HG02840 (cell line): ENCODE measurements around the gene GRB2.
"Not testable (repeated sequence)": the region's sequence is repeated elsewhere in the genome, so short reads cannot be mapped to it uniquely, and the experiment has no call there.

Experiments used
- ATAC-seq: cut with Tn5 transposase; IDR thresholded peaks from one replicate; pipeline ENCODE4 v1.9.1; 2021; ENCODE audit warnings: mild to moderate bottlenecking, moderate library complexity, moderate number of reproducible peaks; ENCODE audit not compliant: unreplicated experiment, low FRiP score

Gene GRB2

GRCh38 chr17:75390982-75391381, 14.5 kb downstream of the GRB2 start:
- ATAC-seq = no peak

GRCh38 chr17:75388476-75389030, 16.9 kb downstream of the GRB2 start:
- no peak for ATAC-seq

GRCh38 chr17:75387771-75388170, 17.7 kb downstream of the GRB2 start:
- ATAC-seq = no peak

- no peak for ATAC-seq
Observed at GRCh38 chr17:75386430-75386829, 19.0 kb downstream of the GRB2 start.

GRCh38 chr17:75384751-75385150, 20.7 kb downstream of the GRB2 start:
- ATAC-seq = no peak

GRCh38 chr17:75383842-75384195, 21.7 kb downstream of the GRB2 start:
- ATAC-seq = no peak

GRCh38 chr17:75380750-75381149, 24.7 kb downstream of the GRB2 start:
- ATAC-seq = no peak

- ATAC-seq = no peak
Observed at GRCh38 chr17:75380315-75380714, 25.2 kb downstream of the GRB2 start.

- ATAC-seq = not testable (repeated sequence)
Observed at GRCh38 chr17:75379426-75379825, 26.1 kb downstream of the GRB2 start.

GRCh38 chr17:75373280-75373679, 32.2 kb downstream of the GRB2 start:
- no peak for ATAC-seq

DNA sequence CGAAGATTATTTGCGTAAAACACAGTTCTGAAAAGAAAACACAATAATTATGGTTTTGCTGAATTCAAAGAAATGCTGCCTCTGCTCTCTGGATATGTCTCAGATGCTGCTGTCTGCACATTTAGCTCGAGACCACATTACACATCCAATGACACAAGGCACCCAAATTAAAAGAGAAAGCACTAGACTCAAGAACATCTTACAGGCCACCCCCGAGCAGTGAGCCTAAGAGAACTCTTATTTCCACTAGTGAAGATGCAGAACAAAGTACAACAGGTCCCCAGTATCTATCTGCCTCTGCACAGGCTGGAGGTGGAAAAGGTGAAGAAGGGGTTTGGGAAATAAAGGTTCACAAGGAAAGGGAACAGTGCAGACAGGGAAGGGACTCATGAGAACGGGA, 33.5 kb downstream of the GRB2 start:
- ATAC-seq = no peak

DNA sequence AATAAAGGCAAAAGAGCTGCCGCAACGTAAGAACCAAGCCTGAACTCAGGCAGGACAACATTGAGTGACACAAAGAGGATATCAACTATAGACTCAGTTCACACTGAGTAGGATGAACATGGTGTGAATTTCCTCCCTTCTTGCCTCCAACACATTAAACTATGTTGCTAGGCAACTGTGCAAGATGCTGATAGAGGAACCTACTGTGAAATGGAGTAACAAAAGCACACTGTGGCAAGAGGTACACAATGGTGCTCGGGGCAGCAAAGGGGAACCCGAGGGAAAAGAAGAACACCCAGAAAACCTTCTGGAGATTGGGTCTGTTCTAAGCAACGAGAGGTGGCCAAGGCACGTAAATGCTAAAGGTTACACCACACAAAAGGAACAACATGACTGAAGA, 34.1 kb downstream of the GRB2 start:
- ATAC-seq = no peak

DNA sequence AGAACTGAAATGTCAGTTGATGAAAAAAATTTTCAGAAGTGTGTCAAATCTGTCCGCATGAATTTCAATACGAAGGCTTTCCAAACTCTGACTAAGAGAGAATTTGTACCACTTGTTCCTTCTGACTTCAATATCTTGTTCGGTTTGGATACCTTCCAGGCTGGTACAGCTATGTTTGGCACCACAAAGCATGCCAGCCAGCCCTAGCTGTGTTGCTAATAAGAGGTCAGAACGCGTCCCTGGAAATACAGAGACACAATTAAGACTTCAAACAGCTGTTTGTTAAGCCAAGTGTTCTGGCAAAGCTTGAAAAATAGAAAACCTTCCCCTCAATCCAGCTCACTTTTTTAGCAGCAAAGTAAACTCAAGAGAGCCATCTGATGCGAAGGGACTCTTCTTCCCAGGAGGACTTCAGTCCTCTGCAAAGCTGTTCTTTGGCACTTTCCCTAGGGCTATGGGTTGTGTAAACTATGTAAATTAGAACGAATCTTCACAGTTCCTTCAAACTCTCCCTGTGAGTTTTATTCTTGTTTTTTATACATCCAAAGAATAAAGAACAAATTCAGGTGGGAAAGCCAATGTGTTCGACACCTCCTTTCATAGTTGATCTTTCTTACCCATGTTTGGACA, 35.1 kb downstream of the GRB2 start:
- ATAC-seq = no peak

DNA sequence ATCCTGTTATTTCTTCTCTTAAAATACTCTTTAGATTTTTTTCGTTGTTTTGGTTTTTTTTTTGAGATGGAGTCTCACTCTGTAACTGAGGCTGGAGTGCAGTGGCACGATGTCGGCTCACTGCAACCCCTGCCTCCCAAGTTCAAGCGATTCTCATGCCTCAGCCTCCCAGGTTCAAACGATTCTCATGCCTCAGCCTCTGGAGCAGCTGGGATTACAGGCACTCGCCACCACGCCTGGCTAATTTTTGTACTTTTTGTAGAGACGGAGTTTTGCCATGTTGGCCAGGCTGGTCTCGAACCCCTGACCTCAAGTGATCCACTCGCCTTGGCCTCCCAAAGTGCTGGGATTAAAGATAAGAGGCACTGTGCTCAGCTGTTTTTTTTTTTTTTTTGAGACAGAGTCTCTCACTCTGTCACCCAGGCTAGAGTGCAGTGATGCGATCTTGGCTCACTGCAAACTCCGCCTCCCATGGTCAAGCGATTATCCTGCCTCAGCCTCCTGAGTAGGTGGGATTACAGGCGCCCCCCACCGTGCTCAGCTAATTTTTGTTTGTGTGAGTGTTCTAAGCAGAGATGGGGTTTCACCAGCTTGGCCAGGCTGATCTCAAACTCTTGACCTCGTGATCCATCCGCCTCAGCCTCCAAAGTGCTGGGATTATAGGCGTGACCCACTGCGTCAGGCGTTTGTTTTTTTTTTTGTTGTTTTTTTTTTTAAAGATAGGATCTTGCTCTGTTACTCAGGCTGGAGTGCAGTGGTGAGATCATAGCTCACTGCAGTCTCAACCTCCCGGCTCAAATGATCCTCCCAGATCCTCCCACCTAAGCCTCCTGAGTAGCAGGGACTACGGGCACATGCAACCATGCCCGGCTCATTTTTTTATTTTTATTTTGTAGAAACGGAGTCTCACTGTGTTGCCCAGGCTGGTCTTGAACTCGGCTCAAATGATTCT, 37.4 kb downstream of the GRB2 start:
- ATAC-seq = not testable (repeated sequence)

GRCh38 chr17:75367312-75367711, 38.2 kb downstream of the GRB2 start:
- no peak for ATAC-seq

GRCh38 chr17:75366432-75366831, 39.0 kb downstream of the GRB2 start:
- no peak for ATAC-seq

DNA sequence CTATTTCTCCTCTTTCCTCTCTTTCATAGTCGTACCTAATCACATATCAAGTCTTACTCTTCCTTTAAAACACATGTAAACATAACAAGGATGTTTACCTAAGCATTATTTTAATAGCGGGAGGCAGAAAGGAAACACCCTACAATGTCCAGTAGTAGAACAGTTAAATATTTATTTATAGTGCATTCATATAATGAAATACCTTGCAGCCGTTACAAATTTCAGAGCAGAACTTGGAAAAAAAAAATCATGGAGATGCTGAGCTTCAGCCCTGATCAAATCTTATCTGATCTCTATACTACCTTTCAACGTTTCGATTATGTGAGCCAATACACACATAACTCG, 39.6 kb downstream of the GRB2 start:
- no peak for ATAC-seq

DNA sequence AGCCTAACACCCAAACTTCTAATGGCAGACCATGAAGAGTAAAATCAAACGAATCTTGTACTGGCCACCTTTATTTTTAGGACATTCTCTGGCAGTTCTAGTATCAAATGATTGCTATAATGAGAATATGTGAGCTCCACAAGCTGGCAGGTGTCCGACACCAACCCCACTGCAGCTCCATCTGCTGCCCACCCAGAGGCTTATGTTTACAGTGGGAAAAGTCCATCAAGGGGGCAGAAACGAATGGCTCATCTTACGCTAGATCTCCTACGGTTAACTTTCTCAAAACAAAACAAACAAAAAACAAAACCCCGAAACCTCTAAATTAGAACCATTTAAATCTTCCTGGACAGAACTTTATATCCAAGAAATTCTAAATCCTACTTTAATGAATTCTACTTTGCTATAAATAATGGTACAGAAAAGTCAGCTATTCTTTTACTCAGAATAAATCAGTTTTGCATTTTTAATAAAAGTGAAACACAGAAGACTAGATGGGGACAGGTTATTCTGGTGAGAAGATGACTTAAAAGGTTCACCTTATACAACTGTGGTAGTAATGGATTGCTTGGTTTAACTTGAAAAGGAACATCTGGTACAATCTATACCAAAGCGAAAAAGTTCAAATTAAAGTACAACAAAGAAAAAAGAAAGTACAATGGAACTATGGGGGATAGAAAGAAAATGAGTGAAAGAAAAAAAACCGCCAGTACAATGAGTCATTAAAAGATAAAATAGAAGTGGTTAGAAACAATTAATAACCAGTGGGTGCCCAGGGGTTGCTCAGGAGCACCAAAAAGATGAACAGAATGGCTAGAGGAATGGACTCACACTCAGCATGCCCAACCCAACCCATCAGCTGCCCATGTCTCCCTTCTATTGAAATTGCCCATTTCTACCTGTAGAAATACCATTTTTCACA, 40.2 kb downstream of the GRB2 start:
- ATAC-seq = no peak

DNA sequence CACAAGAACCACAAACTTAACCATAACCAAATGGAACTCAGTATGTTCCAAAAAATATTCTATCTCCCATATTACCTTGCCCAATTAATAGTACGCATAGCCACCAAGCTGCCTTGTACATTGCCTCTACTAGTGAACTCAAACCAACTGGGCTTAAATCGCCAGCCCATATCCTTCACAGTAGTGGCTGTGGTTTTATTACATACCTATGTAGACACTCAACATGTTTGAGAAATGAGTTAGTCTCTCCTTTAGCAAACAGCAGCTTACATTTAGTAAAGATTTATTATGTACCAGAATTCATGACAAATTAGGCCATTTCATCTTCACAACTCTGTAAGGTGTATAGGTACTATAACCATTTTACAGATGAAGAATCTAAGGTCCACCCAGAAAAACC, 41.4 kb downstream of the GRB2 start:
- no peak for ATAC-seq

- no peak for ATAC-seq
Observed at GRCh38 chr17:75361996-75362395, 43.5 kb downstream of the GRB2 start.

GRCh38 chr17:75361344-75361743, 44.1 kb downstream of the GRB2 start:
- ATAC-seq = no peak
